NCI-H510A treated with DMSO at 0.1 percent for 48 hours (cell line): Measurements from ENCODE around the gene SORCS2.

Source experiments
- DNase-seq: peaks from one replicate; lab custom pipeline; 2025; lab: John Stamatoyannopoulos, UW

The SORCS2 gene

DNA sequence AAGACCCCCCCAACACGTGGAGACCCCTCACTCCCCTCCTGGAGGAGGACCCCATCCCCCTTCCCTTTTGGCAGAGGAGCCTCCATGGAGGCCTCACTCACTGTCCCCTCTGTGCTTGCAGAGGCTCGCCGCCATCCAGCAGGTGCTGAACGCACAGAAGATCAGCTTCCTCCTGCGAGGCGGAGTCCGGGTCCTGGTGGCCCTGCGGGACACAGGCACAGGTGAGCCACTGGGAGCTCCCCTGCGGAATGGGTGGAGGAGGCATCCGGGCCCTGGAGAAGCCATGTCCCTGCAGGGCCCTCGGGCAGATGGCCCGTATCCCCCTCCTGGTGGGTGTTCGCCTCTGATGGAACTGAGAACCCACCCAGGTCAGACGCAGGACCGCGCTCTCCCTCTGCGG, 540.9 kb downstream of the SORCS2 start:
- no peak for DNase-seq

DNA sequence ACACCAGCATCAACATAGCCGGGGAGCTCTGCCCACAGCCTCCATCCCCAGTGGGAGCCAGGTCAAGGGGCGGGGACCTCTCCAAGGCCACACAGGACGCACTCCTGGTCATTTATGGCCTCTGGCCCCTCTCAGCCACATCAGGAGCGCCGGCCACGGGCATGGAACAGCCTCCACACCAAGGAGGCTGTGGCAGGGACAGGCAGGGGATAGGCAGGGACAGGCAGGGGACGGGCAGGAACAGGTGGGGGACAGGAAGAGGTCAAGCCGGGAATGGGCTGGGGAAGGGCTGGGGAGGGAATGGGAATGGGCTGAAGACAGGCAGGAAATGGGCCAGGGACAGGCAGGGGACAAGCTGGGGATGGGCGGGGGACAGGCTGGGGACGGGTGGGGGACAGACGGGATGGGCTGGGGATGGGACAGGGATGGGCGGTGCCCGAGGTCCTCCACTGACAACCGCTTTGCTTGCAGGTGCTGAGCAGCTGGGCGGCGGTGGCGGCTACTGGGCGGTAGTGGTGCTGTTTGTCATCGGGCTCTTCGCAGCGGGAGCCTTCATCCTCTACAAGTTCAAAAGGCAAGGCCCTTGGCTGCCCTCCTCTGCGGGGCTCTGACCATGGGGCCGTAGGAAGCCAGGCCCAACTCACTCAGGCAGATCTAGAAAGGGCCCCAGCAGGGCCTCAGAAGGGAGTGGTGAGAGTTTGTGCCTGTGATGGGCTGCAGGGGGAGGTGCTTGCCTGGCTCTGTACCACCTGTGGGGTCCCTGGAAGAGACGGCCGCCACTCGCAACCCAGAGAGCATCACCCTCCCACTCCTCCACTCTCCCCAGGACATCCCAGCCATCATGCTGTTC, 541.7 kb downstream of the SORCS2 start:
- DNase-seq: no peak

DNA sequence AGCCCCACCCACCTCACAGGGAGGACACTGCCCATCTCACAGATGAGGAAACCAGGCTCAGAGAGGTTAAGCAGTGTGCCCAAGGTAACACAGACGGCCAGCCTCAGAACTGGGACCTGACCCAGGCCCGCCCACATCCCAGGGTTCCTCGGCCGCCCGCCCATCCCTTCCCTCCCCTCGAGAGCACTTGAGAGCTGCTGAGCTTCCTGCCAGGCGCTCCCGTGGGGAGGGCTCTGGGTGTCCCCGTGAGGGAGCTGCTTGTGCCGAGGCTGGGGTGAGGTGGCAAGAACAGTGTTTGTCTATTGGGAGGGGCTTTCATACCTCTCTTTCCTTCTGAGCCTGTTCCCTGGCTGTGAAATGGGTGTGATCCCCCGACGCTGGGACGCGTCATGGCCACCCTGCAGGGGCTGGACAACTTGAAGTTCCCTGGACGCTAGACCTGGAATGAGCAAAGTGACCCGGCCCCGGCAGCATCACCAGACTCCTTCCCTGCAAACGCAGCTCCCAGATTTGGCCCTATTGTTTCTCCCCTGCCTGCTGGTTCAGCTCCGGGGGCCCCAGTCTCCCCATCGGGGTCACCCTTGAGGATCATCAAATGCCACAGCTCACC, 542.4 kb downstream of the SORCS2 start:
- DNase-seq: no peak

DNA sequence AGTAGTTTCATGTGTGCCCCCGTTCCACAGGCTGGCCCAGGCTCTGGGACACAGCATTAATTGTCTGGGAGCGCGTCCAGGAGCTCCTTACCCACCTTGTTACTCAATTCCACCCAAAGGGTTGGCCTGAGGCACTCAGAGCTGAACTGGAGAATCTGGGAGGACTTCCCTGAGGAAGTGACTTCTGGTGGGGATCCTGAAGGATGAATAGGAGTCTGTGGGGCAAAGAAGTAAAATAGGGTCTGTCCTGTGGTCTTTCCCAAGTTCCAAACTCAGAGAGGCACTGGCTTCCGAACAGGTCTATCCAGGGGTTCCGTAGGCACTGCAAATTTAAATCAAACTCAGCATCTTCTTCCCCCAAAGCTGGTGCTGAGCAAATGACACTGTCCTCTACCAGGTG, 543.1 kb downstream of the SORCS2 start:
- no peak for DNase-seq

DNA sequence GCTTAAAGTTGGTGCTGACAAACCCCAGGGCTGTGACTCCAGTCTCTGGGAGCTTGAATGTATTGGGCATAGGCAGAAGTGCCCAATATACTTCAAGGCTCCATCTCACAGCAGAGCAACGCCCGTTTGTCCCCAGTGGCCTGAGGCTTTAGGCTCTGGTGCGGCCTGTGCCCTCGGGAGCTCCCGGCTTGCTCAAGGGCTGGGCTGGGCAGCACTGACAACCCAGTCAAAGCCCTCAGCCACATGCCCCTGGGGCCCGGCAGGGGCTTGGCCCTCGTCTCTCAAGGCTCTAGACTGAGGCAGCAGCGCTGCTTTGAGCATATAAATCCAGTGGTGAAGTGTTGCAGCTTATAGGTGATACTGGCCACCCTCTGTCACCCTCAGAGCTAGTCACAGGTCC, 543.6 kb downstream of the SORCS2 start:
- DNase-seq: no peak

DNA sequence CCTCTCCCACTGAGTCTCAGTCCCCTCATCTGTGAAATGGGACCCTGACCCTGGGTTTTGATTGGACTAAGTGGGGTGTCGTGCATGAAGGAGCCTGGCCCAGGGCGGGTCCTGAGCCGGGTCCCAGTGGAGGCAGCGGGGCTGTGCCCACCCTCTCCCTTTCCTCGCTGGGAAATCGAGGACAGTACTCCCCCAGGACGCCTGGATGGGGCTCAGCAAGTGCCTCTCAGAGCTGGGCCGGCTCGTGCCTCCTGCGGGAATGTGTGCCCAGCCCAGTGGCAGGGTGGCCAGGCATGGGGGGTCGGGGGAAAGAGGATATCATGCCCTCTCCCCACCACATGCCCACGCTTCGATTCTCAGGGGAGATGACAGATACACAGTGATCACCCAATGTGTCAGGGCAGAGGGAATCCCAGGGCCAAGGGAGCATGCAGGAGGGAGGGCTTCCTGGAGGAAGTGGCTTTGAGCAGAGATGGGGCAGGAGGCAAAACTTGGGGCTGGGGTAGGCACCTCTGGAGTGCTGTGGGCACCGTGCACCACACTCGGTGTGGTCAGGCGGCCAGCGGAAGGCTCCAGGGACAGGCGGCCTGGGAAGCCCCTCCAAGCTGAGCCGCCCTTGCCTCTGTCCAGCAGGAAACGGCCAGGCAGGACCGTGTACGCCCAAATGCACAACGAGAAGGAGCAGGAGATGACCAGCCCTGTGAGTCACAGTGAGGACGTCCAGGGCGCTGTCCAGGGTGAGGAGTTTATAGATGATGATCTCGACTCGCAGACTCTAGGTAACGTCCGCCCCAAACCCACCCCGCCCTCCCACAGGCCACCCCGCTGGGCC, 544.3 kb downstream of the SORCS2 start:
- DNase-seq: no peak

DNA sequence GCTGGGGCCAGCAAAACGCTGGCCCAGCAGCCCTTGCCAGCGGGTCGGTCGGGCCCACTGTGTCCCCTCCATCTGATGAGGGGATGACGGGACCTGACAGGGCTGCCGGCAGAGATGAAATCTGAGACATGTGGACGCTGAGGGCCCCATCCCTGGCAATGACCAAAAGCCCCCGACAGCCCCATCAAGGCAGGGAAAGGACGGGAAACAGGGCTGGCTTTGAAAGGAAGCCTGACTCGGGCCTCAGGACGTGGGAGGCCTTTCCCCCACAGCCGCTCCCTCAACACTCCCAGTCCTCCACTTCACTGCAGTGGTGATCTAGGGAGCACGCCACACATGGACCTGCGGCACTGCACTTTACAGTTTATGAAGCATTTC, 544.9 kb downstream of the SORCS2 start:
- no peak for DNase-seq

DNA sequence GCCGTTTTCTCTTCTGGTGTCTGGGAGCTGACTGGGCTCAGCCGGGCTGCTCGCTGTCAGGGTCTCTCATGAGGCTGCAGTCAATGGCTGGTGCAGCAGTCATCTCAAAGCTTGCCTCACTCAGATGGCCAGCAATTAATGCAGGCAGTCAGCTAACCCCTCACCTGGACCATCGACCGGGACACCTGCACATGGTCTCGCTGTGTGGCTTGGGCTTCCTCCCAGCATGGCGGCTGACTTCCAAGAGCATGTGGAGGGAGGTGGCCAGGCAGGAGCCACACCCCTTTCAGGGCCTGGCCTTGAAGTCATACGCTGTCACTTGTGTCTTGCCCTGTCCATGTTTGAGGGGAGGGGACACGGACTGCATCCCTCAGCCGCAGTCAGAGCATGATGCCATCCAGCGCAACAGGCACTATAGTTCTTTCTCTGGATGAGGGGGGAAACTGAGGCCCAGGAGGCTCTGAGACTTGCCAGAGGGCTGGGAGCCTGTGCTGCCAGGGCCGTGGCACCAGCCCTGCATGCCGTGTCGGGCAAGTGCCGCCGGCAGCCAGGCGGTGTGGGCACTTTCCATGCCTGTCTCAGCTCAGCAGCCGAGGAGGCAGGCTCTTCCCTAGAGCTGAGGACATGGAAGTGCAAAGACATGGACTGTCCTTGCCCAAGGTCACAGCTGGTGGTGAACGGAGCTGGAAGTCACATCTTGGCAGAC, 545.6 kb downstream of the SORCS2 start:
- DNase-seq: no peak

DNA sequence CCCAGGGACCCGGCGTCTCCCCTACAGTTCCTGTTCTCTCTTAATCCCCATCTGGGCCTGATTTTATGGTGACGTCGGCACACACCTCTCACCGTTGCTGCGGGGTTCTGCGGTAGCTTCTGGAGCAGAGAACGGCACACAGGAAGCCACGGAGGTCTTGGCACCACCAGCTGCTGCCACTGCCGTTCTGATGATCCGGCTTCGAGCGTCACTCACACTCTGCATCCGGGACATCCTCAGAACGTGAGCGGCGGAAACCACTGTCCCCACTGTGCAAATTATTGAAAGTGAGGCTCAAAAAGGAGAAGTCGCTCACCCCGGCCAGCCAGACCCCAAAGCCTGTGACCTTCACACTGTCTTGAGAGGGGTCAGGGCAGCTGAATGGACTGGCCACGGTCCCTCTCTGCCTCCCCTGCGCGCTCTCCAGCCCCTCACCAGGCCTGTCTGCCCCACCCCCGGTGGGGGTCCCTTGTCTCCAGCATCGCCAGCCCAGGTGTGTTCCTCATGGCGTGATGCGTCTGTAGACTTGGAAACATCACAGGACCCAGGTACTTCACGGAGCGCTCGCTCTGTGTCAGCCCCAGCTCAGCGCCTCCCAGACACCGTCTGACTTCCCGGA, 546.2 kb downstream of the SORCS2 start:
- DNase-seq: no peak

DNA sequence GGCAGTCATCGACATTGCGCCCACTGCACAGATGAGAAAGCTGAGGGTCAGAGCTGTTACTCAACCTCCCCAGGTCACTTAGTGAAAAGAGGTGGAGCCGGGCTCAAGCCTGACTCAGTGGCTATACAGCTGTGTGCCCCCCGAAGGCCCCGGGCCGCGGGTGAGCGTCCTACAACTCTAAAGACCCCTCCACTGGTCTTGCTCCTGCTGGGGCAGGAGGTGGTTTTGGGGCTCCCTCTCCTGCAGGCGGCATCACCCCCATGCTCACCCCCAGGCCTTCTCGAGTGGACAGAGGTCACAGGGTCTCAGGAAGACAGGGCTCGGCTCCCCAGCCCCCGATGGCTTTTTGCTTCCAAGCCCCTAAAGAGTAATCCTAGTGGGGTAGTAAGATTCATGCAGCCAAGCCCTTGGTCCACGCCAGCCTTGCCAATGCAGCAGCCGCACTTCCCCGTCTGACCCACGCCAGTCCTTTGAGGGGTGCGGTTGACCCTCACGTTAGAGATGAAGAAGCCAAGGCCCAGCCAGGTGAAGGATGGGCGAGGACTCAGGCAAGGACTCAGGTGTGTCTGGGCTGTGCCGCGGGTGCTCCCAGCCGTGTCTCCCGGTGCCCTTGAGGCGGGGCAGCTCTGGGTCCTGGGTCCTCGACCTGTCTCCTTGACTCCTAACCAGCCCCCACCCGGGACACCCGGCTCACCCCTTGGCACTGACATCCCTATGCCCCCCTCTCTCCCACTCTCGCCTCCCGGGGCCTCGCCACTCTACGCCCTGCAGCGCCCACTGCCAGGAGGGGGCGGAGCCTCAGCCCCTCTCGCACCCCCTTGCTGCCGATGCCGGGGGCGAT, 547.0 kb downstream of the SORCS2 start:
- no peak for DNase-seq

DNA sequence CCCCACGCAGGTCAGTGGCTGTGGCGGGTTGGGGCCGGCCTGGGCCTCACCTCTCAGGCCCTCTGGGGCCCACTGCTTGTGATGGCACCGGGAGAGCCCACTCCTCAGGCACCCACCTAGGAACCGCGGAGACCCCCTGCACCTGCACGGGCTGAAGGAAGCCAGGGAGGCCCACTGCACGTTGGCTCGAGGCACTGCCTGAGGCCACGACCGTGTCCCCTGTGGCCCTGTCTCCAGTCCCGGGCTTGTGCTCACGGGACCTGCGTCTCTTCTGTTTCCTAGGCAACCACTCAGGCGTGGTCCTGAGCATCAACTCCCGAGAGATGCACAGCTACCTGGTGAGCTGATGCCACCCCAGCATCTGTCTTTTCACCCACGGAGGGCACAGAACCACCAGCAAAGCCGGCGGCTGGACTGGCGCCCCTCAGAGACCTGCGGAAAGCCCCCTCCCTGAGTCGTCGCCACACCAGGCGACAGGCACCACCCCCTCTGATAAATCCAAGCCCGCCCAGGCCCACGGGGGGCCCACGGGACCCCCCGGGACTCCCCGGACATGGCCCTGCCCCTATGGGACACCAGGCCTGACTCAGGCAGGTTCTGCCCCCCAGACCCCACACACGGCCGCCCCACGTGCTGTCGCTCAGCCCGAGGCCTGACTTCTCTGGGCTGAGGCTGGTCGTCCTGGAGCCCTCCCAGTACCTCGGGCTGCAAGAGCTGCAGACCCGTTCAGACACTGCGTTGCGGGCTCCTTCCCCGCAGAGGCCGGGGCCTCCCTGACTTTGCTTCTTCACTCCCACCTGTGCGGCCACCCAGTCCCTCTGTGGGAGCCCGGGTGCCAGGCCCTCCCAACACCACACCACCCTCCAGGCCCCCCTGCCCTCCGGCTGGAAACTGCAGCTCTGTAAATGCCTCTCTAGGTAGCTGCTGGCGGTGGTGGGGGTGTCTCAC, 547.9 kb downstream of the SORCS2 start:
- DNase-seq: no peak

DNA sequence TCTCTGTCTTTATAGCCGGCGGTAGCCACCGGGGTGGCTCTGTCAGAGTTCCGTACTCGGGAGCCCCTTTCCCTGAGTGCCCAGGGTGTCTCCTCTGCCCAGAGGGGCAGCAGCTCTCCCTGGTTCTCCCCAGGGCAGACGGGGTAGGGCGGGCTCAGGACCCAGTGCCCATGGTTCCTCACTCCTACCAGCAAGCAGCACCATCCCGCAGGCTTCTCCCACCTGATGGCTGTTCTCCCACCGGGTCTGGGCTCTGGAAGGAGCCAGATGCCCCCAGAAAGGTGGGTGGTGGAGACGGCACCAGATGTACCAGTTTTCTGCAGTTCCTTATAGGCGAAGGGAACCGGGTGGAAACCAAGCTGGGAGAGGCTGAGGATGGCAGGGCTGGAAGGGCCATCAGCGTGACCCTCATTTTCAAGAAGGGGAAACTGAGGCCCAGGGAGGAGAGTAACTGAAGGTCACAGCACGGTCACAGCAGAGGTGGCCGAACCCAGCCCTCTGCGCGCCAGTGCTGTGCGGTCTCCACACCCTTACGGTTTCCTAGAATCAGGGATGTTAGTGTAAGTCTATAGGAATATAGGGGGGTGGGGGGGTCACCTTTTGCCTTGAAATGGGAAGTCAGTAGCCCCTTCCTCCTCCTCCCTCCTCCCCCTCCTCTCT, 548.7 kb downstream of the SORCS2 start:
- DNase-seq: no peak

DNA sequence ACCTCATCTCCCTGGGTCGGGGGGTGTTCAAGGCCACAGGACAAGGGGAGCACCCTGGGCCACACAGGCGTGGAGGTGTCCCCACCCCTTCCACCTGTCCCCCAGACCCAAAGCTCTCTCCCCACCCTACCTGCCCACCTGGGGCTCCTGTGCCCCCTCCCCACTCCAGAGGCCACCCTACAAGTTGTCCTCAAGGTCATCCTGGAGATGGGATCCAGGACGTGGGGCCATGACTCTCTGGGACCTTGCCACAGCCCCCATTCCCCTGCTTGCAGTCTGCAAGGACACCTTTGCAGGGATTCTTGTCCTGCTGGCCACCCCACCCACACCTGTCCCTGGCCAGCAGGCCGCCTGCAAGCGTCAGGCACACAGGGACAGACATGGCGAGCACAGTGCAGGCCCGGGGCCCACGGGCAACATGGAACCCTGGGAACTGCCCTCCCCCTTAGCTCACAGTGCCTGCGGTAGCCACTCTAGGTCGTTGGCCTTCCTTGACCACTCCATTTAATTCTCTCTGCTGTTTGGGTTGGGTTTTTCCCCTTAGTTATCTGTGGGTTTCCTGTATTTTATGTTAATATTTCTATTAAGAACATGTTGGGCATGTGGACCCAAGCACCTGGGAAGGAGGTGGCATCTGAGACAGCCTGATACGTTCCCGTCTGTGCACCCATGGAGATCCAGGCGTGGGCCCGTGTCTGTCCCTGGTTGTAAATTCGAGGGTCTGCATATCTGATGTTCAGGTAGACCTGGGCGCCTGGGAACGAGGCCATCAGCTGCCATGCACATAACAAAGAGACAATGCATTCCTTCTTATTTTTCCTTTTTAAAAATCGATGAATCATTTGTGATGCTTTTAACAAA, 549.8 kb downstream of the SORCS2 start:
- DNase-seq: no peak

DNA sequence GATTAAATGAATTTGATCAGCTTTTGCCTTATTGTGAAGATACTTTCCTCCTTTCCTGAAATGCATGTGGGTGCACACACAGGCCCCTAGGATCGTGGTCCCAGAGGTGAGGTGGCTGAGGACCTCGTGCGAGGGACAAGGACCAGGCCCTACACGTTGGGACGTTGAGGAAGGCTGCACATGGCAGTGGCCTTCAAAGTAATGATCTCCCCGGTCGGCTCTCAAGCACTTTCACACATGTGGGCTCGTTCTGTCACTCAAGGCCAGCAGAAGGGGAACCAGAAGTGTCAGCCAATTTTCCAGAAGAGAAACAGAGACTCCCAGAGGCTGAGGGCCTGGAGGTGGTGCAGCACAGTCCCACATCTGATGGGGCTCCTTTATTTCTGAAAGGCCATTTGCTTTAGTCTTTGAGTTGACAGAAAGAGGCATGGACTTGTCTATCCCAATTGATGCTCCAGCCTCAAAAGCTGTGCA, 550.5 kb downstream of the SORCS2 start:
- no peak for DNase-seq

DNA sequence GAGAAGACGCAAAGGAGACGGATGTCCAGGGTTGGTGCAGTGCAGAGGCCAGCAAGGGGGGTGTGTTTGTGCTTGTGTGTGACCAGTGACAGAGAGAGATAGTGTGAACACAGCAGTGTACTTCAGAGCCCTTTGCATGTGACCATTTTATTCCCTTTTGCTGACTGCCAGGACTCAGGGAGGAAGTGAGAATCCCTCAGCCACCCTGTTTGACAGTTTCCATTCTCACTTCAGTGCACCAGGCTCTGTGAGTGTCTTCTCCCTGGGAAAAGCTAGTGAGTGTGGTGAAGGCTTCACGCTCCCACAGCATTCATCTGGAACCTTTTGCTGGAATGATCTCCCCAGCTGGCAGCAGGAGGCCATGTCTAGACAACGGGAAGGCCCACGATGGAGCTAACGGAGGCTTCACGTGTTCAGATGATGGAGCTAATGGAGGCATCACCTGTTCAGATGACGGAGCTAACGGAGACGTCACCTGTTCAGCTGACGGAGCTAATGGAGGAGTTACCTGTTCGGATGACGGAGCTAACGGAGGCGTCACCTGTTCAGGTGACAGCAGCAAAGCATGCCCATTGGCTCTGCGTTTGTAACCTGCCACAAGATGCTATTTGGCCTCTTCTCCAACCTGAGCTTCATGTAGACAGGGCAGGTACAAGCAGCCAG, 551.9 kb downstream of the SORCS2 start:
- DNase-seq: no peak

DNA sequence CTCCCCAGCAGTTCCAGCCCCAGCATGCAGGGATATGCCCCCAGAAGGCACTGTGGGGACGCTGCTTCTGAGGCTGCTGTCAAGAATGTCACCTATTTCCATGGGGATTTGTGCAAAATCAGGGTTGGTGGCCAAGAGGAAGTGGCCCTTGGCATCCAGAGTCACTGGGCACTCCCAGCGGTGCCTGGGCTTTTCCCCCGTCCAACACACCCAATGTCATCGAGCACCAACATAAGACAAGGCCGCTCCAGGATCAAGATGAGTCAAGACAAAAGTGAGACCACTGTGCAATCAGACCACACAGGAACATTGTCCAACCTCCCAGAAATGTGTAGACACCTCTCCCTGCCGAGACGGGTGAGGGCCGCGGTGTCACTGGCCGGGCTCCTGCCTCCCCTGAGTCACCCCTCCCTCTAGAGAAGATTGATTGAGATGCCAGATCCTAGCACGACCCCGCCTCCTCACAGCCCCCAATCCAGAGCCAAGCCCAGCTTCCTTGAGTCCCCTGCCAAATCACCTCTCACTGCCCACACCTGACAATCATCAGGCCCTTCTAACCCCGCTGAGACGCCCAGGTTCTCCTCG, 553.1 kb downstream of the SORCS2 start:
- DNase-seq: no peak
